Activated CD4-positive, alpha-beta memory T cell treated with anti-CD3 and anti-CD28 coated beads for 36 hours (primary cell): ENCODE data around the gene SCN3A. TPM values are rescaled to one million over a fixed set of nuclear protein-coding genes. Genes with fewer than 3 reads are reported as not detected.

ENCODE experiments used
- CTCF ChIA-PET: fragments of 350-600 bp; sonication (Branson Sonifier 250); formaldehyde crosslinking; loops from one replicate; lab custom pipeline; 2021; ENCODE audit warnings: antibody characterized with exemption, inconsistent platforms; lab: Charles Lee
- POLR2A ChIA-PET: fragments of 350-600 bp; sonication (Branson Sonifier 250); formaldehyde crosslinking; loops from one replicate; lab custom pipeline; 2021; ENCODE audit warnings: antibody characterized with exemption; lab: Charles Lee
- DNase-seq: peaks from one replicate; pipeline ENCODE4 v3.0.0-alpha.2; 2020
- H3K27ac Mint-ChIP-seq: one replicate; pipeline ENCODE4 v1.8.0; 2021; ENCODE audit warnings: mixed read lengths
- H3K27me3 Mint-ChIP-seq: one replicate; pipeline ENCODE4 v1.8.0; 2021; ENCODE audit warnings: mixed read lengths
- H3K36me3 Mint-ChIP-seq: one replicate; pipeline ENCODE4 v1.8.0; 2021; ENCODE audit warnings: mixed read lengths
- H3K4me1 Mint-ChIP-seq: one replicate; pipeline ENCODE4 v1.8.0; 2021; ENCODE audit warnings: low read depth, mixed read lengths
- H3K4me3 Mint-ChIP-seq: one replicate; pipeline ENCODE4 v1.8.0; 2021; ENCODE audit warnings: mild to moderate bottlenecking, mixed read lengths
- H3K9me3 Mint-ChIP-seq: one replicate; pipeline ENCODE4 v1.8.0; 2021; ENCODE audit warnings: mixed read lengths
- intact Hi-C: fragments of 100-400 bp; cut with micrococcal nuclease; formaldehyde crosslinking; loops from one replicate; pipeline ENCODE4 v1.15.1; 2023
- total RNA-seq, 2 experiments: library from RNA; stranded (reverse); gene quantifications; one replicate each; pipeline ENCODE4 v1.2.3, GENCODE V29; 2021

SCN3A gene
- total RNA-seq, 2 experiments from 2014 or later, result not detected

DNA sequence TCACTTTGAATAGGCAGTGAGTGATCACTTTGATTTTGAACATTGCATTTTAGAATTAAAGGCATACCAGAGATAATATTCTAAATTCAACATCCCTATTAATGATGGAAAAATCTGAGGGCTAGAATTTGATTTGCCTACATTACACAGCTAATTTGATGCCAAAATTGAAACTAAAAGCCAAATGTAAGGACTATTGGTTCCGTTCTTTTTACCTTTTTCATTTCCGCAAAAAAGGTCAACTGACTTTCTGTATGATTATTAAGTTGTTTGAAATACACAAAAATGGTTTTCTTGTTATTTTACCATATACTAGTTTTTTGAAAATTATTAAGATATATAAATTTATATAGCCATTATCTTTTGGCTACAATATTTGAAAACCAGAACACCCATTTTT lies 117.5 kb downstream of the SCN3A start:
- Mint-ChIP-seq H3K9me3 (peaks cover 16% of the 10 kb centered on the region), H3K27me3 (no peaks in the 10 kb centered on the region), H3K27ac (no peak overlapping the region), H3K4me1 (no peaks in the 10 kb centered on the region), H3K4me3 (no peak overlapping the region), H3K36me3 (no peaks in the 10 kb centered on the region)
- DNase-seq, result no peak
- intact Hi-C loops, result no loop called here
- ChIA-PET POLR2A (no interaction called here), CTCF (no interaction called here)

DNA sequence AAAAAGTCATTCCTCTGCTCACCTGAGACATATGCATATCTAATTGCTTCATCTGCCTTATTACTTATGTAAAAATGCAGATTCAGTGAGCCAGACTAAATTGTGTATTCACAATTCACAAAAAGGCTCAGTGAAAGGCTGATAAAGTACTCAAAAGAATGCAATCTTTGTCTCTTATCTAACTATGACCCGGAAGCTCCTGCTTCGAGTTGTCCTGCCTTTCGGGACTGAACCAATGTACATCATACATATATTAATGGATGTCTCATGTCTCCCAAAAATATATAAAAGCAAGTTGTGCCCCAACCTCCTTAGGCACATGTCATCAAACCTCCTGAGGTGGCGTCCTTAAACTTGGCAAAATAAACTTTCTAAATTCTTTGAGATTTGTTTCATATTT lies 120.5 kb downstream of the SCN3A start:
- peaks cover 16% of the 10 kb centered on the region for H3K9me3 Mint-ChIP-seq
- H3K27ac Mint-ChIP-seq, result no peak overlapping the region
- H3K36me3 Mint-ChIP-seq, result no peaks in the 10 kb centered on the region
- no peak for DNase-seq
- CTCF ChIA-PET, result no interaction called here
- no peaks in the 10 kb centered on the region for H3K4me1 Mint-ChIP-seq
- no peaks in the 10 kb centered on the region for H3K27me3 Mint-ChIP-seq
- POLR2A ChIA-PET, result no interaction called here
- intact Hi-C loops, result no loop called here
- H3K4me3 Mint-ChIP-seq, result no peak overlapping the region

DNA sequence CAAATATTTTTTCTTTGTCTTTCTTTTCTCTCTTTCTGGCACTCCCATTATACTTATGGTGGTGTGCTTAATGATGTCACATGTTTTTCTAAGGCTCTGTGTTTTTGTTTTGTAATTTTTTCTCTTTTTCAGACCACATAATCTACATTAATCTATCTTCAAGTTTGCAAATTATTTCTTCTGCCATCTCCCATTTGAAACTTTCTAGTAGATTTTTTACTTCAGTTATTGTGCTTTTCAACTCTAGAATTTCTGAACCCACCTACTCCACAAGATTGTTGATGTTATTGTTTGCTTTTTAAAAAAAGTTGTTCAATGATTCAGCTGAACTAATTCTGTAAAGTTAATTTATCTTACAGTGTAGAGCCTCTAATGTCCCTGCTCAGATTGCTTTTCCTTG lies 121.4 kb downstream of the SCN3A start:
- Mint-ChIP-seq H3K36me3 (no peaks in the 10 kb centered on the region), H3K4me3 (no peak overlapping the region), H3K4me1 (no peaks in the 10 kb centered on the region), H3K27ac (no peak overlapping the region), H3K9me3 (peaks cover 16% of the 10 kb centered on the region), H3K27me3 (no peaks in the 10 kb centered on the region)
- ChIA-PET POLR2A (no interaction called here), CTCF (no interaction called here)
- no peak for DNase-seq
- intact Hi-C loops, result no loop called here

DNA sequence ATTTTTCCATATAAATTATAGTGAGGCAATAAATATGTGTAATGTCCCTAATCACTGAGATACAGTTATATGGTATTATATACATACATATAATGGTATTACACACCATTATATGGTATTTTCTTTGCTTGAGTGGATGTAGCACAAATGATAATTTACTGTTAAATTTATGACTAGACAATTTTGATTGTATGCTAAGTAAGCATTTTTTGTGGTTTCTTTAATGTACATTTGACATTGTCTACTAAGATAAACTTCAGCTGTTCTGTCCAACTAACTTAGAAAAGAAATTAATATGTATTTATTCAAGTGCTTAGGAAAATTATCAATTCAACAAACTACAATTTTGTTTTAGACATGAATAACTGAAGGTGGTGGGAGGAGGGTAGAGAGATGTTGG lies 122.6 kb downstream of the SCN3A start:
- ChIA-PET POLR2A (no interaction called here), CTCF (no interaction called here)
- intact Hi-C loops, result no loop called here
- Mint-ChIP-seq H3K4me3 (no peak overlapping the region), H3K27ac (no peak overlapping the region), H3K4me1 (no peaks in the 10 kb centered on the region), H3K9me3 (peaks cover 16% of the 10 kb centered on the region), H3K27me3 (no peaks in the 10 kb centered on the region), H3K36me3 (no peaks in the 10 kb centered on the region)
- no peak for DNase-seq

DNA sequence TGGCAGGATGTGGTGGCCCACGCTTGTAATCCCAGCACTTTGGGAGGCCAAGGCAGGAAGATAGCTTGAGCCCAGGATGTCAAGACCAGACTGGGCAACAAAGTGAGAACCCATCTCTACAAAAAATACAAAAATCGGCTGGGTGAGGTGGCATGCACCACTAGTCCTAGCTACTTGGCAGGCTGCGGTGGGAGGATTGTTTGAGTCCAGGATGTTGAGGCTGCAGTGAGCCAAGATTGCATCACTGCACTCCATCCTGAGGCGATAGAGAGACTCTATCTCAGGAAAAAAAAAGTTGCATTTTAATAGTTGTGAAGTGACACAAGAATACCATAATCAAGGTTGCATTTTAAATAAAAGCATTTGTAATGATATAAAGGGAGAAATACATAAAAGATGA lies 124.4 kb downstream of the SCN3A start:
- H3K9me3 Mint-ChIP-seq, result peaks cover 20% of the 10 kb centered on the region
- no peak for DNase-seq
- H3K4me1 Mint-ChIP-seq, result no peaks in the 10 kb centered on the region
- no peak overlapping the region for H3K4me3 Mint-ChIP-seq
- intact Hi-C loops, result no loop called here
- no peaks in the 10 kb centered on the region for H3K36me3 Mint-ChIP-seq
- no peaks in the 10 kb centered on the region for H3K27me3 Mint-ChIP-seq
- H3K27ac Mint-ChIP-seq, result no peak overlapping the region
- CTCF ChIA-PET, result no interaction called here
- POLR2A ChIA-PET, result no interaction called here

DNA sequence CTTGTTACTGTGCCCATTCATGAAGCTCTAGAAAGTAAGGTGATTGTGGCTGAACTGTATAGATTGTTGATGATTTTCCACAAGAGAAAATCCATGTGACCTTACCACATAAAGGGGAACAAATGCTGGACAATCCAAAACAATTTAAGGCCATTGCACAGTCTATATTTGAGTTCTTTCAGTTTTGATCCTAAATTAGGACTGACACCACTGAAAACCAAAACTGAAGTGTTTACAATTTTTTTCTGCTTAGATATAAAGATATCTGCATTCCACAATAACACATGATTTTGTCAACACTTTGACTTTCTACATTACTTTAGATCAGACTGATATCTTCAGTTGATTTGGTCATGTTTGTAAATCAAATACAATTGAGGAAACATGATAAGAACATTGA lies 124.9 kb downstream of the SCN3A start:
- POLR2A ChIA-PET, result no interaction called here
- H3K27ac Mint-ChIP-seq, result no peak overlapping the region
- H3K4me1 Mint-ChIP-seq, result no peaks in the 10 kb centered on the region
- no peaks in the 10 kb centered on the region for H3K36me3 Mint-ChIP-seq
- DNase-seq, result no peak
- H3K9me3 Mint-ChIP-seq, result peaks cover 20% of the 10 kb centered on the region
- intact Hi-C loops, result no loop called here
- H3K27me3 Mint-ChIP-seq, result no peaks in the 10 kb centered on the region
- H3K4me3 Mint-ChIP-seq, result no peak overlapping the region
- CTCF ChIA-PET, result no interaction called here

DNA sequence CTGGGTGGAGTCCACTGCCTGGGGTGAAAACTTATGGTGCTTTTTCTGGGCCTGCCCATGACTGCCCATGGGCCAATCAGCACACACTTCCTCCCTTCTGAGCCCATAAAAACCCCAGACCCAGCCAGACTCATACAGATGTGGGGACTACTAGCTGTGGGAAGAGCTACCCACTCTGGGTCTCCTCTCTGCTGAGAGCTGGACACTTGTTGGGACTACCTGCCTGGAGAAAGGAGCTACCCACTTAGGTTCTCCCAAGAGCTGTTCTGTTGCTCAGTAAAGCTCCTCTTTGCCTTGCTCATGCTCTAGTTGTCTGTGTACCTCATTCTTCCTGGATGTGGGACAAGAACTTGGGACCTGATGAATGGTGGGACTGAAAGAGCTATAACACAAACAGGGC lies 129.0 kb downstream of the SCN3A start:
- H3K27me3 Mint-ChIP-seq, result no peaks in the 10 kb centered on the region
- H3K4me3 Mint-ChIP-seq, result no peak overlapping the region
- intact Hi-C loops, result no loop called here
- H3K27ac Mint-ChIP-seq, result no peak overlapping the region
- H3K4me1 Mint-ChIP-seq, result no peaks in the 10 kb centered on the region
- H3K9me3 Mint-ChIP-seq, result peaks cover 4% of the 10 kb centered on the region
- no peak for DNase-seq
- ChIA-PET POLR2A (no interaction called here), CTCF (no interaction called here)
- H3K36me3 Mint-ChIP-seq, result no peaks in the 10 kb centered on the region

DNA sequence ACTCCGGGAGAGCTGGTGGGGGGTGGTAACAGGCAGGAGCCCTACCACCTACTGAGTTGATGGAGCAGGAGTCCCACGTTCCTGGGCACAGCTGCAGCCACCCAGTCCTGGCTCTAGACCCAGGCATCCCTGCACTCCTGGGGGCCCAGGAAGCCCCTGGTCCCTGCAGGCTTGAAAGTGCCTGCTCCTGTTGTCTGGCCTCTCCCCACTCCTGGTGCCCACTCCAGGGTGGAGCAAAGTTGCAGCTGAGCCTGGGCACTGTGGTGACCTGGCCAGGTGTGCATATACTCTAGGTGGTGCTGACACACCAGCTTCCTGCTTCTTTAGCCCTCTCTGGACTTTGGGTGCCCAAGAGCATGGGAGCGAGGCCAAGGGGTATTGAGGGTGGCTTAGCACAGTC lies 129.5 kb downstream of the SCN3A start:
- no peaks in the 10 kb centered on the region for H3K4me1 Mint-ChIP-seq
- POLR2A ChIA-PET, result no interaction called here

DNA sequence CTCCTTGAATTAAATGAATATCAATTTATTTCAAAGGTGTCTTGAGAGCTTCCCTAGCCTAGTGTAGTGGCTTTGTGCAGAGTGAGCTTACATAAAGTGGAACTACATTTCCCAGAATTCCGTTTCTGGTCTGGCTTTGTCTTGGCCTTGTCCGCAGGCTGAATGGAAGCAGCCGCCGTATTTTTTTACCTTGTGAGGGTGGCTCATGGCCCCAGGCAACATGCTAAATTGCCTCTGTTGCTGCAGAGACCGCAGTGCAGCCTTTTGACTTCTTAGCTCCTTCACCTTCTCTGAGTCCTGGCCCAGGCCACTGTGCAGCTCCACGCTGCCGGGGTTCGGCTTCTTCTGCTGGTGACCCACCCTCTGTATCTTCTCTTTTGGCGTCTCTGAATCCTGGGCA lies 133.8 kb downstream of the SCN3A start:
- intact Hi-C loops, result no loop called here
- no peaks in the 10 kb centered on the region for H3K4me1 Mint-ChIP-seq
- peaks cover 3% of the 10 kb centered on the region for H3K9me3 Mint-ChIP-seq
- ChIA-PET POLR2A (no interaction called here), CTCF (no interaction called here)
- H3K27ac Mint-ChIP-seq, result no peak overlapping the region
- H3K27me3 Mint-ChIP-seq, result no peaks in the 10 kb centered on the region
- H3K4me3 Mint-ChIP-seq, result no peak overlapping the region
- no peak for DNase-seq
- H3K36me3 Mint-ChIP-seq, result no peaks in the 10 kb centered on the region

More for the DNA sequence above, 129.5 kb downstream of the SCN3A start:
- intact Hi-C loops, result no loop called here
- H3K4me3 Mint-ChIP-seq, result no peak overlapping the region
- DNase-seq, result no peak
- H3K36me3 Mint-ChIP-seq, result no peaks in the 10 kb centered on the region
- peaks cover 4% of the 10 kb centered on the region for H3K9me3 Mint-ChIP-seq
- CTCF ChIA-PET, result no interaction called here
- H3K27ac Mint-ChIP-seq, result no peak overlapping the region
- no peaks in the 10 kb centered on the region for H3K27me3 Mint-ChIP-seq

DNA sequence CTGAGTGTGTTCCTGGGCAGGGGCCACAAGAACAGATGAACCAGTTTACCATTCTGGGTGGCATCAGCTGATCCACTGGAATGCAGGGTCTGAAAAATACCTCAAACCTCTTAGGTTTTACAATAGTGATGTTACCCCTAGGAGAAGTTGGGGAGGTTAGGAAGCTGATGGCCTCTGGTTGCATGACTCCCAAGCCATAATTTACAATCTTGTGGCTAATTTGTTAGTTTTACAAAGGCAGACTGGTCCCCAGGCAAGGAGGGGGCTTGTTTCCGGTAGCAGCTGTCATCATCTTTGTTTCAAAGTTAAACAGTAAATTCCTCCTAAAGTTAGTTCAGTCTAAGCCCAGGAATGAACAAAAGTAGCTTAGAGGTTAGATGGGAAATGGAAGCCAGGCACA lies 134.7 kb downstream of the SCN3A start:
- Mint-ChIP-seq H3K4me1 (no peaks in the 10 kb centered on the region), H3K9me3 (no peaks in the 10 kb centered on the region), H3K27me3 (no peaks in the 10 kb centered on the region), H3K36me3 (no peaks in the 10 kb centered on the region), H3K4me3 (no peak overlapping the region), H3K27ac (no peak overlapping the region)
- ChIA-PET CTCF (no interaction called here), POLR2A (no interaction called here)
- intact Hi-C loops, result no loop called here
- no peak for DNase-seq

DNA sequence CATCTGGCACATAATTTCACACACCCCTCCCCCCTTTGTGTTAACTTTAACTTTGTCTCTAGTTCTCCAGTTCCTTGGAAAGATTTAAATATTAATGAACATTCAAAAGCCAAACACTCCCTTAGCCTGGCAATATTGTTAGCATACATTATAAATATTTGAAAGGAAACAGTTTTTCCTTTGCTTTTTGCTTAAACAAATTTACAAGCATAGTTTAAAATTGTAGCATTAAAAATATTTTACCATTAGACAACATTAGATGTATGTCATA lies 135.4 kb downstream of the SCN3A start:
- H3K4me1 Mint-ChIP-seq, result no peaks in the 10 kb centered on the region
- H3K36me3 Mint-ChIP-seq, result no peaks in the 10 kb centered on the region
- no peak for DNase-seq
- no peak overlapping the region for H3K27ac Mint-ChIP-seq
- H3K4me3 Mint-ChIP-seq, result no peak overlapping the region
- intact Hi-C loops, result no loop called here
- CTCF ChIA-PET, result no interaction called here
- no peaks in the 10 kb centered on the region for H3K27me3 Mint-ChIP-seq
- POLR2A ChIA-PET, result no interaction called here
- no peaks in the 10 kb centered on the region for H3K9me3 Mint-ChIP-seq

DNA sequence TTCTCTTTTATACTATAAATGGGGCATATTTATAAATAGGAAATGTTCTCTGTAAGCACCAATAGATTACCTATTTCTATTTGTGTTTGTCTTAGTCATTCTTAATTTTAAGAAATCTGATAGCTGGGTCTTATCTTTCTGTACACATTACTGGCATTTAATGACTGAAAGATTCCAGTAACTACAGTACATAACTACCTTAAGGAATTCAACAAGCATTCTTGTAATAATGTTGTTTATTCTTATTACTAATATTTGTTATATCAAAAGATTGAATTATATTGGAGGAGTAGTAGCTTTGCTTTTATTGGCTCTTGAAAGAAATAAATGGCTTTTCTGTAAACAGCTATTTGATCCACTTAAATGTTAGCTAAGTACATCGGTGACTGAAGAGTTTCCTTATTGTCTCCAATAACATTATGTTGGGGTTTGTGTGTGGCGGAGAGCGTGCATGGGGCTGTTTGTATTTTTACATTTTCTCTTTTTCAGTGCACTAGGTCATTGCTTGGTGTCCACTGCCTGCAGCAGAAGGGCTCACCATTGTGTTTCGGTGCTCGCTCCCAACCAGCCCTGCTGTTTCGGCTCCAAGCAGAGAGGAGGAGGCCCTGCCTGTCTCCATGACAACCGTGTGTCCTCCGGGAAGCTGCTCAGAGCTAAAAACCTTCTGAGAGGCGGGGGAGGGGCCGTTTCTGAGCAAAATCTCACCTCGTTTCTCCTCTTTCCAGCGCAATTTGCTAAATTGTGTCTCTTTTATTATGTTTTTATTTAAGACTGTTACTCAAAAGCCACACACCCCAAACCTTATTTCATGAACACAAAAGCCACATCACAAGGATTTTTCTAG lies 136.0 kb downstream of the SCN3A start:
- intact Hi-C loops, result no loop called here
- ChIA-PET CTCF (no interaction called here), POLR2A (no interaction called here)
- no peaks in the 10 kb centered on the region for H3K9me3 Mint-ChIP-seq
- H3K27ac Mint-ChIP-seq, result no peak overlapping the region
- H3K4me1 Mint-ChIP-seq, result no peaks in the 10 kb centered on the region
- no peaks in the 10 kb centered on the region for H3K27me3 Mint-ChIP-seq
- DNase-seq, result no peak
- H3K36me3 Mint-ChIP-seq, result no peaks in the 10 kb centered on the region
- H3K4me3 Mint-ChIP-seq, result no peak overlapping the region

DNA sequence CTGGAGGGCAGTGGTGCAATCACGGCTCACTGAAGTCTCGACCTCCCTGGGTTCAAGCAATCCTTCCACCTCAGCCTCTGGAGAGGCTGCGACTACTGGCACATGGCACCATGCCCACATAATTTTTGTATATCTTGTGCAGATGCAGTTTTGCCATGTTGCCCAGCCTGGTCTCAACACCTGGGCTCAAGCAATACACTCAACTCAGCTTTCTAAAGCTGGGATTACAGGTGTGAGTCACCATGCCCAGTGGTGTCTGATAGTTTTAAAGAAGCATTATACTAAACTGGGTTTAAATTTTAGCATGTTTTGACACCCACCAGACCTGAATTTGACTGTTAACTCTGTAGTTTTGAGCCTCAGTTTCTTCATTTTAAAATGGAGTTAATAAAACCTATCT lies 139.1 kb downstream of the SCN3A start:
- Mint-ChIP-seq H3K27ac (no peak overlapping the region), H3K27me3 (no peaks in the 10 kb centered on the region), H3K4me3 (no peak overlapping the region), H3K9me3 (no peaks in the 10 kb centered on the region), H3K36me3 (no peaks in the 10 kb centered on the region), H3K4me1 (no peaks in the 10 kb centered on the region)
- DNase-seq, result no peak
- ChIA-PET POLR2A (no interaction called here), CTCF (no interaction called here)
- intact Hi-C loops, result no loop called here
